ENCODE measurements around the gene TBX3.
"Not testable (repeated sequence)": the region's sequence is repeated elsewhere in the genome, so short reads cannot be mapped to it uniquely, and the experiment has no call there.

TBX3 gene

GRCh38 chr12:114711689-114712152, 27.7 kb upstream of the TBX3 start:
- H3K27me3 ChIP-seq (replicated peaks; ENCODE audit: insufficient read depth, low read length), result no peaks in the 10 kb centered on the region
- H3K9me2 ChIP-seq (replicated peaks; ENCODE audit: insufficient read depth, low read length), result no peaks in the 10 kb centered on the region
- H3F3A ChIP-seq (ENCODE audit: insufficient read depth, low read length), result no peaks in the 10 kb centered on the region
- no peaks in the 10 kb centered on the region for H3K4me1 ChIP-seq (ENCODE audit: low read length)
- DNase-seq, result no peak
- TF ChIP-seq EZH2 (optimal IDR thresholded peaks at IDR 0.05; ENCODE audit: low read depth, low read length) (no peak), EZH2phosphoT487 (IDR thresholded peaks at IDR 0.05; ENCODE audit: low read length) (no peak)
- H3K4me3 ChIP-seq (ENCODE audit: low read length), result no peak overlapping the region
- no peaks in the 10 kb centered on the region for H4K20me1 ChIP-seq (ENCODE audit: insufficient read depth, low read length)
- H3K36me3 ChIP-seq (replicated peaks; ENCODE audit: insufficient read depth, low read length), result no peaks in the 10 kb centered on the region
- H3K27ac ChIP-seq (ENCODE audit: low read length), result no peak overlapping the region
- no peaks in the 10 kb centered on the region for H3K79me2 ChIP-seq (ENCODE audit: low read length)
- H2AFZ ChIP-seq (ENCODE audit: low read length), result no peak overlapping the region
- no peaks in the 10 kb centered on the region for H3K9me3 ChIP-seq (replicated peaks; ENCODE audit: insufficient read depth, low read length)
- H3K9ac ChIP-seq (ENCODE audit: low read length), result no peak overlapping the region
- H3K4me2 ChIP-seq (ENCODE audit: low read depth, low read length), result no peak overlapping the region

- Histone ChIP-seq H3K9ac (ENCODE audit: low read length) (no peak overlapping the region), H3K27me3 (replicated peaks; ENCODE audit: insufficient read depth, low read length) (no peaks in the 10 kb centered on the region), H3K4me3 (ENCODE audit: low read length) (no peak overlapping the region), H3K79me2 (ENCODE audit: low read length) (no peaks in the 10 kb centered on the region), H3K36me3 (replicated peaks; ENCODE audit: insufficient read depth, low read length) (no peaks in the 10 kb centered on the region), H3K4me1 (ENCODE audit: low read length) (no peaks in the 10 kb centered on the region), H2AFZ (ENCODE audit: low read length) (no peak overlapping the region), H3K9me3 (replicated peaks; ENCODE audit: insufficient read depth, low read length) (no peaks in the 10 kb centered on the region), H3K9me2 (replicated peaks; ENCODE audit: insufficient read depth, low read length) (no peaks in the 10 kb centered on the region), H3K27ac (ENCODE audit: low read length) (no peak overlapping the region), H4K20me1 (ENCODE audit: insufficient read depth, low read length) (no peaks in the 10 kb centered on the region), H3F3A (ENCODE audit: insufficient read depth, low read length) (no peaks in the 10 kb centered on the region), H3K4me2 (ENCODE audit: low read depth, low read length) (no peak overlapping the region)
- DNase-seq, result no peak
- TF ChIP-seq CTCF (IDR thresholded peaks at IDR 0.05; ENCODE audit: low read length) (no peak), EZH2 (optimal IDR thresholded peaks at IDR 0.05; ENCODE audit: low read depth, low read length) (no peak), EZH2phosphoT487 (IDR thresholded peaks at IDR 0.05; ENCODE audit: low read length) (no peak)
Observed at GRCh38 chr12:114710151-114710550, 26.2 kb upstream of the TBX3 start.

- H3K36me3 ChIP-seq (replicated peaks; ENCODE audit: insufficient read depth, low read length), result no peaks in the 10 kb centered on the region
- no peak overlapping the region for H3K4me3 ChIP-seq (ENCODE audit: low read length)
- no peaks in the 10 kb centered on the region for H3F3A ChIP-seq (ENCODE audit: insufficient read depth, low read length)
- H3K4me1 ChIP-seq (ENCODE audit: low read length), result no peaks in the 10 kb centered on the region
- no peaks in the 10 kb centered on the region for H3K9me3 ChIP-seq (replicated peaks; ENCODE audit: insufficient read depth, low read length)
- H3K9me2 ChIP-seq (replicated peaks; ENCODE audit: insufficient read depth, low read length), result no peaks in the 10 kb centered on the region
- no peak overlapping the region for H3K27ac ChIP-seq (ENCODE audit: low read length)
- H3K9ac ChIP-seq (ENCODE audit: low read length), result no peak overlapping the region
- TF ChIP-seq CTCF (IDR thresholded peaks at IDR 0.05; ENCODE audit: low read length), result no peak
- H2AFZ ChIP-seq (ENCODE audit: low read length), result no peak overlapping the region
- no peak overlapping the region for H3K4me2 ChIP-seq (ENCODE audit: low read depth, low read length)
- no peak for DNase-seq
- H3K27me3 ChIP-seq (replicated peaks; ENCODE audit: insufficient read depth, low read length), result no peaks in the 10 kb centered on the region
- H3K79me2 ChIP-seq (ENCODE audit: low read length), result no peaks in the 10 kb centered on the region
- no peaks in the 10 kb centered on the region for H4K20me1 ChIP-seq (ENCODE audit: insufficient read depth, low read length)
Observed at GRCh38 chr12:114709112-114709511, 25.1 kb upstream of the TBX3 start.

GRCh38 chr12:114708598-114708997, 24.6 kb upstream of the TBX3 start:
- not testable (repeated sequence) for H3K4me3 ChIP-seq (ENCODE audit: low read length); H3K27me3 ChIP-seq (replicated peaks; ENCODE audit: insufficient read depth, low read length); H4K20me1 ChIP-seq (ENCODE audit: insufficient read depth, low read length); H3K4me2 ChIP-seq (ENCODE audit: low read depth, low read length); H3K9me3 ChIP-seq (replicated peaks; ENCODE audit: insufficient read depth, low read length); H3K4me1 ChIP-seq (ENCODE audit: low read length); H3K9me2 ChIP-seq (replicated peaks; ENCODE audit: insufficient read depth, low read length); H3K9ac ChIP-seq (ENCODE audit: low read length); H3K79me2 ChIP-seq (ENCODE audit: low read length); H3K36me3 ChIP-seq (replicated peaks; ENCODE audit: insufficient read depth, low read length); H3K27ac ChIP-seq (ENCODE audit: low read length); H3F3A ChIP-seq (ENCODE audit: insufficient read depth, low read length); H2AFZ ChIP-seq (ENCODE audit: low read length); DNase-seq

All from MM.1S (cell line).